Measurements from ENCODE around the gene LIN7A.

The LIN7A gene

DNA sequence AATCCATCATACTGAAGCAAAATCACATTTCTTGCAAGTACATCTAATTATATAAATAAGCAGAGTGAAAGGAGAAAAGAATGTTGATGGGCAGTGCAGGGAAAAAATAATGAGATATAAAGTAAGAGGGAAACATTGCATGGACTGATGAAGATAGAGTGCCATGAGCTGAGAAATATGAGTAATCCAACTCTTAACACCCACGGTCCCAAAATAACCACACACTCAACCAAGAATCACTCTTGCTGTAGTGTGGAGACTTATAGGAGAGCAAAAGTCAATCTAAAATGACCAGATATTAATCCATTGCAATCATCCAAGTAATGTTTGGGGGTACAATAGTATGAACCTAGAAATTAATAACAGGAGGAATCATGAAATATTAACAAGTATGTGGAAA is 180.9 kb downstream of the LIN7A start:
- TF ChIP-seq PAX5 (IDR thresholded peaks at IDR 0.05; ENCODE audit: insufficient read depth, low read length, severe bottlenecking) (no peak), POU2F2 (IDR thresholded peaks at IDR 0.05; ENCODE audit: low read depth, low read length) (no peak), SPI1 (IDR thresholded peaks at IDR 0.05; ENCODE audit: low read depth, low read length) (no peak), POLR2AphosphoS5 (IDR thresholded peaks at IDR 0.05; ENCODE audit: low read depth, low read length) (no peak), POLR2A (IDR thresholded peaks at IDR 0.05; ENCODE audit: low read depth, low read length) (no peak), TAF1 (IDR thresholded peaks at IDR 0.05; ENCODE audit: low read depth, low read length) (no peak)
- DNase-seq (ENCODE audit: insufficient read length, low spot score) = no peak
- peak; percentile 16 for FAIRE-seq

DNA sequence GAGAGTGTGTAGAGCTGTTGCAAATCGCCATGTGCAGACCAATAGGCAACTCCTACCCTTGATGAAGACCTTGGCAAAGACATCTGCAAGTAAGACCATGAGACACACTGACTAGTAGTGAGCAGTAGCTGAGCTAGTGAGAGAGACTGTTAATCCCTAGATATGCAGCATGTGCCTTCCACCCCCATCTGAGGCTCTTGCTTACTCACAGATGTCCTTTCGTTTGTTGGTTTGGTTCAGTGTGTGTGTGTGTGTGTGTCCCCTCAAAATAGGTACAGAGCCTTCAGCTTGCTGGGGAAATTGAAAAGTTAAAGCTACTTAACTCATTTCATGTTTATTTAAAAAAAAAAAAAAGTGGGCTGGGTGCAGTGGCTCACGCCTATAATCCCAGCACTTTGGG is 183.5 kb downstream of the LIN7A start:
- TF ChIP-seq POLR2A (IDR thresholded peaks at IDR 0.05; ENCODE audit: low read depth, low read length) = no peak
- no peak for TF ChIP-seq SPI1 (IDR thresholded peaks at IDR 0.05; ENCODE audit: low read depth, low read length)
- TF ChIP-seq POLR2AphosphoS5 (IDR thresholded peaks at IDR 0.05; ENCODE audit: low read depth, low read length) = no peak
- TF ChIP-seq TAF1 (IDR thresholded peaks at IDR 0.05; ENCODE audit: low read depth, low read length) = no peak
- no peak for TF ChIP-seq POU2F2 (IDR thresholded peaks at IDR 0.05; ENCODE audit: low read depth, low read length)
- TF ChIP-seq PAX5 (IDR thresholded peaks at IDR 0.05; ENCODE audit: insufficient read depth, low read length, severe bottlenecking) = no peak
- FAIRE-seq (no peak), DNase-seq (ENCODE audit: insufficient read length, low spot score) (no peak)

GRCh38 chr12:80752464-80752863 is 185.3 kb downstream of the LIN7A start:
- DNase-seq (ENCODE audit: insufficient read length, low spot score) (no peak), FAIRE-seq (no peak)
- TF ChIP-seq TAF1 (IDR thresholded peaks at IDR 0.05; ENCODE audit: low read depth, low read length) (no peak), SPI1 (IDR thresholded peaks at IDR 0.05; ENCODE audit: low read depth, low read length) (no peak), PAX5 (IDR thresholded peaks at IDR 0.05; ENCODE audit: insufficient read depth, low read length, severe bottlenecking) (no peak), POLR2AphosphoS5 (IDR thresholded peaks at IDR 0.05; ENCODE audit: low read depth, low read length) (no peak), POLR2A (IDR thresholded peaks at IDR 0.05; ENCODE audit: low read depth, low read length) (no peak), POU2F2 (IDR thresholded peaks at IDR 0.05; ENCODE audit: low read depth, low read length) (no peak)

DNA sequence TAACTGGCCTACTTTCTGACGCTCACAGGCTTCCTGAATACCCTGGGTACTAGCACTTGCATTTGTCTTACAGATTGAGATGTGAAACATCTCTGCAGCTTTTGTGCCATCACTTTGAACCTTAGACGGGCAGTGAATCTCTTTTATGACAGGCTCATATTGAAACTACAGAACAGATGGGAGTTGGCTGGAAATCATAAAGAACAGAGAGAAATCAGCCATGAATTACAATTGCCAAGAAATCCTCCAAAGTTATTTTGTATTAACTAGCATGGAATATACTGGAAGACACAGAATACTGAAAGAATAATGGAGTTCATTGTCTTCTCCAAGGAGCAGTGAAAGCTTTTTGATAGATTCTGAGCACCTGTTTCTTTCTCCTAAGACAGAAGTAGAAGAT is 188.3 kb downstream of the LIN7A start:
- no peak for FAIRE-seq
- DNase-seq (ENCODE audit: insufficient read length, low spot score) = no peak
- TF ChIP-seq POLR2A (IDR thresholded peaks at IDR 0.05; ENCODE audit: low read depth, low read length) = no peak
- TF ChIP-seq TAF1 (IDR thresholded peaks at IDR 0.05; ENCODE audit: low read depth, low read length) = no peak
- no peak for TF ChIP-seq SPI1 (IDR thresholded peaks at IDR 0.05; ENCODE audit: low read depth, low read length)
- no peak for TF ChIP-seq POLR2AphosphoS5 (IDR thresholded peaks at IDR 0.05; ENCODE audit: low read depth, low read length)
- no peak for TF ChIP-seq POU2F2 (IDR thresholded peaks at IDR 0.05; ENCODE audit: low read depth, low read length)
- no peak for TF ChIP-seq PAX5 (IDR thresholded peaks at IDR 0.05; ENCODE audit: insufficient read depth, low read length, severe bottlenecking)

- no peak for FAIRE-seq
- TF ChIP-seq SPI1 (IDR thresholded peaks at IDR 0.05; ENCODE audit: low read depth, low read length) = no peak
- no peak for TF ChIP-seq POU2F2 (IDR thresholded peaks at IDR 0.05; ENCODE audit: low read depth, low read length)
- TF ChIP-seq POLR2A (IDR thresholded peaks at IDR 0.05; ENCODE audit: low read depth, low read length) = no peak
- no peak for TF ChIP-seq POLR2AphosphoS5 (IDR thresholded peaks at IDR 0.05; ENCODE audit: low read depth, low read length)
- no peak for TF ChIP-seq TAF1 (IDR thresholded peaks at IDR 0.05; ENCODE audit: low read depth, low read length)
- TF ChIP-seq PAX5 (IDR thresholded peaks at IDR 0.05; ENCODE audit: insufficient read depth, low read length, severe bottlenecking) = no peak
Measured at GRCh38 chr12:80747800-80748199, 189.9 kb downstream of the LIN7A start.

GRCh38 chr12:80745851-80746505 is 191.8 kb downstream of the LIN7A start:
- DNase-seq (ENCODE audit: insufficient read length, low spot score) = no peak
- no peak for FAIRE-seq
- TF ChIP-seq PAX5 (IDR thresholded peaks at IDR 0.05; ENCODE audit: insufficient read depth, low read length, severe bottlenecking) = no peak
- TF ChIP-seq POLR2A (IDR thresholded peaks at IDR 0.05; ENCODE audit: low read depth, low read length) = no peak
- TF ChIP-seq SPI1 (IDR thresholded peaks at IDR 0.05; ENCODE audit: low read depth, low read length) = no peak
- no peak for TF ChIP-seq TAF1 (IDR thresholded peaks at IDR 0.05; ENCODE audit: low read depth, low read length)
- no peak for TF ChIP-seq POLR2AphosphoS5 (IDR thresholded peaks at IDR 0.05; ENCODE audit: low read depth, low read length)
- TF ChIP-seq POU2F2 (IDR thresholded peaks at IDR 0.05; ENCODE audit: low read depth, low read length) = no peak

More at GRCh38 chr12:80747800-80748199, 189.9 kb downstream of the LIN7A start:
- no peak for DNase-seq (ENCODE audit: insufficient read length, low spot score)

Measured in GM12891 (cell line).